Measurements from ENCODE around the gene RPS27L. TPM values are rescaled to one million over a fixed set of nuclear protein-coding genes. Genes with fewer than 3 reads are reported as not detected.
A peak's percentile ranks its signal among the peaks of the same experiment; 100 is the strongest.

Gene RPS27L
- total and polyA plus RNA-seq, 2 experiments from 2014 or later: 30.6 to 326 TPM

DNA sequence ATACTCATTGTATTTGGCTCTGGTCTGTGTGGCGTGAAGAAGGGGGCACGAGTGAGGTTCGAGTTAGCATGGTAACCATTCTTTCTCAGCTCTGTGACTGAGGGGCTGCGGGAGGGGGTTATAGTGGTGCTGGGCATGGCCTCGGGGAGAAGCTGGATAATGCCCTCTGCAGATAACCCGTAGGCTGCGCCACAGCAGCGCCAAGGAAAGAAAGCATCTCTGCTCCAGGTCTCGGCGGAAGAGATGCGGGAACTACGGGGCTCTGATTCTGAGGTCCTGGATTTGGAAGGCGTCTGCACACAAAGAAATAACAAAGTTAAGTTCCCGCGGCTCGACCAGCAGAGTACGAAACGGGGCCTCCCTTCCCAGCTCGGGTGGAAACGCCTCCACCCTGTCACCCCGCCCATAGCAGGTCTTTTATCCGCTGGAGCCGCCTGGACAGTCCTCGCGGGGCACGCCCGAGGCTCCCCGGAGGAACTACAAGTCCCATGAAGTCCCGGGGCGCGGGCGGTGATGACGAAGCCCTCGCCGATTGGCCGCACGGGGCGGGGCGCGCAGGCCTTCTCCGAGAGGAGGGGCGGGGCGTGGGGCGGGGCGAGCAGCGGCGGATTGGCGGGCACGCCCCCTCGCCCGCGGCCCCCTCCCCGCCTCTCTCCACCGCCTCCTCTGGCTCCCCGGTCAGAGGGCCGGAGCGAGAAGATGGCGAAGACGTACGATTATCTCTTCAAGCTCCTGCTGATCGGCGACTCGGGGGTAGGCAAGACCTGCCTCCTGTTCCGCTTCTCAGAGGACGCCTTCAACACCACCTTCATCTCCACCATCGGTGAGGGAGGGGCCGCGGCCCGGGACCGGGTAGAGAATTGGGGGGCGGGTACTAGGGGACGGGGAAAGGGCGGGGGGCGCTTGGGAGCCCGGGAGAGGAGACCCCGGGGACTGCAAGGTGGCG, 31.9 kb upstream of the RPS27L start, which contains the start of gene RAB8B:
TSS of gene RAB8B (plus strand) at position 681 of the 946 bp plus-strand sequence. CDS start at position 700, 19 bp downstream.
- no peaks in the 10 kb centered on the region for H3K9me3 ChIP-seq (ENCODE audit: low read depth)
- no peaks in the 10 kb centered on the region for H3K36me3 ChIP-seq
- H3K27me3 ChIP-seq: peaks cover 9% of the 10 kb centered on the region
- H3K4me1 ChIP-seq (ENCODE audit: low read depth): peaks cover 11% of the 10 kb centered on the region
- TF ChIP-seq, protein P1, sequence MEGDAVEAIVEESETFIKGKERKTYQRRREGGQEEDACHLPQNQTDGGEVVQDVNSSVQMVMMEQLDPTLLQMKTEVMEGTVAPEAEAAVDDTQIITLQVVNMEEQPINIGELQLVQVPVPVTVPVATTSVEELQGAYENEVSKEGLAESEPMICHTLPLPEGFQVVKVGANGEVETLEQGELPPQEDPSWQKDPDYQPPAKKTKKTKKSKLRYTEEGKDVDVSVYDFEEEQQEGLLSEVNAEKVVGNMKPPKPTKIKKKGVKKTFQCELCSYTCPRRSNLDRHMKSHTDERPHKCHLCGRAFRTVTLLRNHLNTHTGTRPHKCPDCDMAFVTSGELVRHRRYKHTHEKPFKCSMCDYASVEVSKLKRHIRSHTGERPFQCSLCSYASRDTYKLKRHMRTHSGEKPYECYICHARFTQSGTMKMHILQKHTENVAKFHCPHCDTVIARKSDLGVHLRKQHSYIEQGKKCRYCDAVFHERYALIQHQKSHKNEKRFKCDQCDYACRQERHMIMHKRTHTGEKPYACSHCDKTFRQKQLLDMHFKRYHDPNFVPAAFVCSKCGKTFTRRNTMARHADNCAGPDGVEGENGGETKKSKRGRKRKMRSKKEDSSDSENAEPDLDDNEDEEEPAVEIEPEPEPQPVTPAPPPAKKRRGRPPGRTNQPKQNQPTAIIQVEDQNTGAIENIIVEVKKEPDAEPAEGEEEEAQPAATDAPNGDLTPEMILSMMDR (IDR thresholded peaks at IDR 0.05; ENCODE audit: low read depth, low read length): no peak
- peak; percentile 97 to 98 for DNase-seq (ENCODE audit: low read depth in 1 of 2, low spot score in 1 of 2)
- H3K4me3 ChIP-seq: peak within 1 kb of the TSS; percentile 83
- no peak within 1 kb of the TSS for H3K27ac ChIP-seq

DNA sequence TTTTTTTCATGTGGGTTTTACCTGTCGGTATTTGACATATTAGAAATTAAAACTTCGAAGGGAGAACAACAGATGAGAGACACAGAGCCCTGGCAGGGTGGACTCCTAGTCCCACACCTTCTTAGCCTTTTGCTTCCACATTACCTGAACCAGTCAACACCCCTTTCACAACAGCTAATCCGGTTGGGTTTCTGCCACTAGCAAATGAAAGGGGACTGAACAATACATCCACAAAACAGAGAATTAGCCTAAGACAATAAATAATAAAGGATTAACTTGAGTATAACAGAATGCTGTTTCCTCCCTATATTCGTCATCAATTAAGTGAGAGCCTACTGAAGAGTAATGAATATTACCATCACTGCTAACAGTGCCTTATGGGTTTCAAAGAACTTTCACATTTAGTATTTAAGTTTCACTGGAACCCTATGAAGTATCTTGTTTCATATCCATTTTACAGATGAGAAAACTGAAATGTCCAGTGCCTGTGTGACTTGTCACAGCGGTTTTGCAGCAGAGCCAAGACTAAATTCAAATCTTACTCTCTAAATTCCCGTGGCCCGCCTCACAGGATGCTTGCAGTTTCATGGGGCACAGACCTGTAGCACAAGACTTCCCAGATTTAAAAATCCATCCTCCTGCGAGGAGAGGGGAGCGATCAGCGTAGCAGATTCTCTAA, 31.1 kb upstream of the RPS27L start:
- Histone ChIP-seq H3K9me3 (ENCODE audit: low read depth) (no peaks in the 10 kb centered on the region), H3K36me3 (no peaks in the 10 kb centered on the region), H3K4me3 (peak overlapping the region; percentile 83), H3K4me1 (ENCODE audit: low read depth) (peaks cover 7% of the 10 kb centered on the region), H3K27me3 (peaks cover 9% of the 10 kb centered on the region), H3K27ac (no peak overlapping the region)
- TF ChIP-seq, protein P1 (IDR thresholded peaks at IDR 0.05; ENCODE audit: low read depth, low read length): no peak
- DNase-seq (ENCODE audit: low read depth in 1 of 2, low spot score in 1 of 2): no peak

DNA sequence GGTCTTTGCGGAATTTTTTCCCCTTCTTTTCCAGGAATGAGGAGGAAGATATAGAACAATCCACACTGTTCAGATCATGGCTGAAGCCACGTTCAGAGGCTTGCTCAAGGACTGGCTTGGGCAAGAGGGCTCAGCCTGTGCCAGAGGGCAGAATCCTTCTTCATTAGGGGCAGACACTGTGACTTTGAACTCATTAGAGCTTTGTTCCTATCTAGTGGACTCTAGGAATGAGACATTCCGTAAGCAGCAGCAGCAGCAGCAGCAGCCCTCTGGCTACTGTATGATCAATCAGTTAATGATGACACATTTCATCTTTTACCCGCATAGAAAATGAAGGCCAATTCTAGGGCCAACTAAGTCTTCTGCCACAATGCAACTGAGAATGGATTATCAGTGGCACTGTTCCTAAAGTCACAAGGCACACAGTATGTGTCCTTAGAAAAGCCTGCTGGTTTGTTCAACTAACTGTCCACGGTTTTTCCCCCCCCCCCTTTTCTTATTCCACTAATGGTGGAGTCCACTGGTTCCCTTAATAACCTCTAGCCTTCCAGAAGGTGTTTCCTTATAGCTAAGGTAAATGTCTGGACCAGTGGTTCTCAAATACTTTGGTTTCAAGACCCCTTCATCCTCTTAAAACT, 30.4 kb upstream of the RPS27L start:
- DNase-seq (ENCODE audit: low read depth in 1 of 2, low spot score in 1 of 2): no peak
- TF ChIP-seq, protein P1 (IDR thresholded peaks at IDR 0.05; ENCODE audit: low read depth, low read length): no peak
- no peaks in the 10 kb centered on the region for H3K9me3 ChIP-seq (ENCODE audit: low read depth)
- no peaks in the 10 kb centered on the region for H3K36me3 ChIP-seq
- no peak overlapping the region for H3K27ac ChIP-seq
- peaks cover 9% of the 10 kb centered on the region for H3K27me3 ChIP-seq
- H3K4me3 ChIP-seq: no peak overlapping the region
- H3K4me1 ChIP-seq (ENCODE audit: low read depth): peaks cover 7% of the 10 kb centered on the region

DNA sequence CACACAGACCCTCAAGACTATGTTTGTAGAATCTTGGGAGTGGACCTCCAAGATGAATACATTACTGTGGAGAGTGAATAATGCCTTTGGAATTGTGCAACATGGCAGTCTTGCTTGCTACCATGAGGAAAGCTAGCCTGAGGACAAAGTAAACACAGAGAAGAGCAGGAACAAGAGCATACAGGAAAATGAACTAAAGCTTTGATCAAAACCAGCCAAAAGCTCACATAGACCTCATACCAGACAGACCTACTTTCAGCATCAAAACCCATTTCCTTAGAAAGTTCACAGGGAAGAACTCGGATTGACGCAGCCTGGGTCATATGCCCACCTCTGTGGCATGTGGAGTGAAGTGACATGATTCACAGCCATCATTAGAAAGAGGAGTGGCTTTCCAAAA, 28.8 kb upstream of the RPS27L start:
- TF ChIP-seq, protein P1 (IDR thresholded peaks at IDR 0.05; ENCODE audit: low read depth, low read length): no peak
- Histone ChIP-seq H3K27ac (no peak overlapping the region), H3K4me1 (ENCODE audit: low read depth) (peaks cover 7% of the 10 kb centered on the region), H3K9me3 (ENCODE audit: low read depth) (no peaks in the 10 kb centered on the region), H3K36me3 (no peaks in the 10 kb centered on the region), H3K4me3 (no peak overlapping the region), H3K27me3 (peaks cover 9% of the 10 kb centered on the region)
- DNase-seq (ENCODE audit: low read depth in 1 of 2, low spot score in 1 of 2): peak in 1 of 2 donors; percentile 53

DNA sequence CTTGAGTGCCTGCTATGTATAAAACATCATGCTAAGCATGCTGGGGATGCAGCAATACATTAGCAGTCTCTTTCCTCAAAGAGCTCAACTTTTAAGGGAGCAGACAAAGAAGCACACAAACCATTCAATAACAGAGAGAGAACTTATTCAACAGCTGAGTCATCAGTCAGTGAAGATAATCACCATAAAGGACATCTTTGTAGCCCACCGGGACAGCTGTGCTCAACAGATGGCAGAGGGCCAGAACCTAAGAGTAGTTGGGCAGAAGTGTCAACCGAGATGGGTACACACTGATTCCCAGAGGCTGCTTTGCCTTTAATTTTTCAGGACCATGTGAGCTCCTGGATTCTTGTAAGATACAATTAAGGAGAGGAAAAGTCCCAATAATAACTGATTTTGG, 27.9 kb upstream of the RPS27L start:
- Histone ChIP-seq H3K4me1 (ENCODE audit: low read depth) (no peaks in the 10 kb centered on the region), H3K27me3 (peaks cover 9% of the 10 kb centered on the region), H3K4me3 (no peak overlapping the region), H3K36me3 (no peaks in the 10 kb centered on the region), H3K9me3 (ENCODE audit: low read depth) (no peaks in the 10 kb centered on the region), H3K27ac (no peak overlapping the region)
- DNase-seq (ENCODE audit: low read depth in 1 of 2, low spot score in 1 of 2): peak in 1 of 2 donors; percentile 13
- TF ChIP-seq, protein P1 (IDR thresholded peaks at IDR 0.05; ENCODE audit: low read depth, low read length): no peak
